8988T (cell line): ENCODE results near the gene SGIP1.

Source experiments
- DNase-seq: peaks from one replicate; pipeline ENCODE4 v3.0.0; 2011

SGIP1 gene

GRCh38 chr1:66525086-66525485 lies 8.9 kb upstream of the SGIP1 start:
- DNase-seq: no peak

- no peak for DNase-seq
Observed at GRCh38 chr1:66526036-66526435, 7.9 kb upstream of the SGIP1 start.

- no peak for DNase-seq
Observed at GRCh38 chr1:66526991-66527390, 7.0 kb upstream of the SGIP1 start.

GRCh38 chr1:66527686-66528085 lies 6.3 kb upstream of the SGIP1 start:
- DNase-seq: no peak

GRCh38 chr1:66528580-66528979 lies 5.4 kb upstream of the SGIP1 start:
- DNase-seq: no peak

GRCh38 chr1:66532214-66532613 lies 1.7 kb upstream of the SGIP1 start:
- no peak for DNase-seq

- DNase-seq: no peak
Observed at GRCh38 chr1:66532798-66533783, 862 bp upstream of the SGIP1 start.

GRCh38 chr1:66535061-66535460 lies 1.1 kb downstream of the SGIP1 start:
- DNase-seq: no peak

GRCh38 chr1:66535853-66536252 lies 1.9 kb downstream of the SGIP1 start:
- DNase-seq: no peak

- DNase-seq: no peak
Observed at GRCh38 chr1:66537718-66538117, 3.8 kb downstream of the SGIP1 start.

- DNase-seq: no peak
Observed at GRCh38 chr1:66539491-66539890, 5.5 kb downstream of the SGIP1 start.

- no peak for DNase-seq
Observed at GRCh38 chr1:66540434-66541032, 6.6 kb downstream of the SGIP1 start.

GRCh38 chr1:66542314-66542713 lies 8.4 kb downstream of the SGIP1 start:
- DNase-seq: no peak

GRCh38 chr1:66542811-66543767 lies 9.1 kb downstream of the SGIP1 start:
- DNase-seq: no peak

- no peak for DNase-seq
Observed at GRCh38 chr1:66546047-66546810, 12.3 kb downstream of the SGIP1 start.

- DNase-seq: no peak
Observed at GRCh38 chr1:66549017-66549416, 15.1 kb downstream of the SGIP1 start.

- DNase-seq: no peak
Observed at GRCh38 chr1:66550243-66550642, 16.3 kb downstream of the SGIP1 start.

GRCh38 chr1:66552287-66552686 lies 18.3 kb downstream of the SGIP1 start:
- DNase-seq: no peak

- DNase-seq: no peak
Observed at GRCh38 chr1:66552829-66553228, 18.9 kb downstream of the SGIP1 start.

- DNase-seq: no peak
Observed at GRCh38 chr1:66553846-66554245, 19.9 kb downstream of the SGIP1 start.

- no peak for DNase-seq
Observed at GRCh38 chr1:66556161-66556611, 22.2 kb downstream of the SGIP1 start.

- no peak for DNase-seq
Observed at GRCh38 chr1:66557157-66557556, 23.2 kb downstream of the SGIP1 start.
